Adrenal gland (tissue), 5 donors: ENCODE results near the gene GNL1.

Experiments used
- POLR2A ChIP-seq, 2 donors: fragments of 450-650 bp; IDR thresholded peaks; one replicate each; pipeline ENCODE4 v1.6.1; 2017; ENCODE audit warnings: antibody characterized with exemption in 2 of 2, mild to moderate bottlenecking in 2 of 2, moderate library complexity in 1 of 2
- TF ChIP-seq, protein P1 (sequence below), 6 experiments: fragments of 450-650 bp in 4 of 6; fragments of 200-600 bp in 2 of 6; sonication (generic) in 1 of 6; IDR thresholded peaks; 1 replicate in 5 of 6; 2 replicates in 1 of 6; pipeline versions ENCODE4 v1.5.1 to v1.8.0; 2016 to 2021; ENCODE audit warnings: antibody characterized with exemption in 6 of 6, mild to moderate bottlenecking in 2 of 6, moderate library complexity in 1 of 6
- donor health status: DM: no; HTN: no; CAD: no.

DNA sequence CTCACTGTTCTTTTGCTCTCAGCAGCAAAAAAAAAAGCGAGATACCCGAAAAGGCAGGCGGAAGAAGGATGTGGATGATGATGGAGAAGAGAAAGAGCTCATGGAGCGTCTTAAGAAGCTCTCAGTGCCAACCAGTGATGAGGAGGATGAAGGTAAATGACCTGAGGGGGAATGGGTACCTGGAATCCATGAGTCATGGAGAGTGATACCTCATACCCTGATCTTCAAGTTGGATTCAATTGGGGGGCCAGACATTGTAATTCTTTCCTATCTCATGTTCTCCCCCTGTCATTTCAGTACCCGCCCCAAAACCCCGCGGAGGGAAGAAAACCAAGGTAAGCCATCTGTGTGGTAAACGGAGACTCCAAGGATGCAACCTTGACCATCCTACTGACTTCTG lies 21.8 kb upstream of the GNL1 start:
- no peak for TF ChIP-seq POLR2A (IDR thresholded peaks at IDR 0.05)
- TF ChIP-seq, protein P1, sequence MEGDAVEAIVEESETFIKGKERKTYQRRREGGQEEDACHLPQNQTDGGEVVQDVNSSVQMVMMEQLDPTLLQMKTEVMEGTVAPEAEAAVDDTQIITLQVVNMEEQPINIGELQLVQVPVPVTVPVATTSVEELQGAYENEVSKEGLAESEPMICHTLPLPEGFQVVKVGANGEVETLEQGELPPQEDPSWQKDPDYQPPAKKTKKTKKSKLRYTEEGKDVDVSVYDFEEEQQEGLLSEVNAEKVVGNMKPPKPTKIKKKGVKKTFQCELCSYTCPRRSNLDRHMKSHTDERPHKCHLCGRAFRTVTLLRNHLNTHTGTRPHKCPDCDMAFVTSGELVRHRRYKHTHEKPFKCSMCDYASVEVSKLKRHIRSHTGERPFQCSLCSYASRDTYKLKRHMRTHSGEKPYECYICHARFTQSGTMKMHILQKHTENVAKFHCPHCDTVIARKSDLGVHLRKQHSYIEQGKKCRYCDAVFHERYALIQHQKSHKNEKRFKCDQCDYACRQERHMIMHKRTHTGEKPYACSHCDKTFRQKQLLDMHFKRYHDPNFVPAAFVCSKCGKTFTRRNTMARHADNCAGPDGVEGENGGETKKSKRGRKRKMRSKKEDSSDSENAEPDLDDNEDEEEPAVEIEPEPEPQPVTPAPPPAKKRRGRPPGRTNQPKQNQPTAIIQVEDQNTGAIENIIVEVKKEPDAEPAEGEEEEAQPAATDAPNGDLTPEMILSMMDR (IDR thresholded peaks at IDR 0.05): no peak
